Measurements from ENCODE around the gene PBXIP1. TPM values are rescaled to one million over a fixed set of nuclear protein-coding genes. Genes with fewer than 3 reads are reported as not detected.

PBXIP1 gene
- total RNA-seq, 4 donors from 2014 or later: 52.5 to 120 (median 97.9) TPM

DNA sequence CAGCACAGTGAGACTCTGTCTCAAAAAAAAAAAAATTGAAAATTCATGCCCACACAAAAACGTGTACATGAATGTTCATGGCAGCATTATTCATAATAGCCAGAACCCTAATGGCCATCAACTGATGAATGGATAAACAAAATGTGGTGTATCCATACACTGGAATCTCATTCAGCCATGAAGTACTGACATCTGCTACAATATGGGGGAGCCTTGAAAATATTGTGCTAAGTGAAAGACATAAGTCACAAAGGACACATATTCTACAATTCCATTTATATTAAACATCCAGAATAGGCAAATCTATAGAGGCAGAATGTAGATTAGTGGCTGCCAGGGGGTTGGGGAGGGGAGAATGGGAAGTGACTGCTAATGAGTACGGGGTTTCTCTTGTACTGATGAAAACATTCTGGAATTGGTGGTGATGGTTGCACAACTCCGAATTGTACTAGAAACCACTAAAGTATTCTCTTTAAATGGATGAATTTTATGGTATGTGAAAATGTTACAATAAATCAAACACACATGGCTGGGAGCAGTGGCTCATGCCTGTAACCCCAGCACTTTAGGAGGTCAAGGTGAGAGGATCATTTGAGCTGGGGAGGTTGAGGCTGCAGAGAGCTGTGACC is 52.8 kb downstream of the PBXIP1 start:
- H3K27me3 ChIP-seq: no peaks in the 10 kb centered on the region
- 31 to 43% methylated on average over 3 of the region's 3 CpGs for WGBS, 2 donors
- no peaks in the 10 kb centered on the region for H3K36me3 ChIP-seq
- no peak overlapping the region for H3K4me3 ChIP-seq
- no peak for DNase-seq (ENCODE audit: low spot score in 2 of 2)
- TF ChIP-seq POLR2A (IDR thresholded peaks at IDR 0.05): no peak
- no peaks in the 10 kb centered on the region for H3K9me3 ChIP-seq
- no peak overlapping the region for H3K27ac ChIP-seq
- H3K4me1 ChIP-seq: no peaks in the 10 kb centered on the region

DNA sequence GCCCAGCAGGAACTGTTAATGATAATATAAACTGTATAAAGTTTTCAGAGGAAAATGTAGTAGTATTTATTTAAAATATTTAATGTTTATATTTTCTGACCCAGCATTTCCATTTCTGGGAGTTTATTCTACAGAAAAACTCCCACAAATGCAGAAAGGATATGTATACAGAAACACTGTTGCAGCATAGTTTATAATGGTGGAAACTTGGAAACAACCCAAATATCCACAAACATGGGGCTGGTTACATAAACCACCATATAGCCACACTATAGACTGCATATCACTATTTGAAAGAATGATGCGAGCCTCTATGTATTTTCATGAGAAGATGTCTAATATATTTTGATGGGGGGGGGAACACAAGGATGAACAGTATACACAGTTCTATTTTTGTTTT is 54.3 kb downstream of the PBXIP1 start:
- WGBS, 2 donors: 83 to 88% methylated on average over 1 of the region's 1 CpG
- no peaks in the 10 kb centered on the region for H3K9me3 ChIP-seq
- no peak for TF ChIP-seq POLR2A (IDR thresholded peaks at IDR 0.05)
- TF ChIP-seq, protein P1, sequence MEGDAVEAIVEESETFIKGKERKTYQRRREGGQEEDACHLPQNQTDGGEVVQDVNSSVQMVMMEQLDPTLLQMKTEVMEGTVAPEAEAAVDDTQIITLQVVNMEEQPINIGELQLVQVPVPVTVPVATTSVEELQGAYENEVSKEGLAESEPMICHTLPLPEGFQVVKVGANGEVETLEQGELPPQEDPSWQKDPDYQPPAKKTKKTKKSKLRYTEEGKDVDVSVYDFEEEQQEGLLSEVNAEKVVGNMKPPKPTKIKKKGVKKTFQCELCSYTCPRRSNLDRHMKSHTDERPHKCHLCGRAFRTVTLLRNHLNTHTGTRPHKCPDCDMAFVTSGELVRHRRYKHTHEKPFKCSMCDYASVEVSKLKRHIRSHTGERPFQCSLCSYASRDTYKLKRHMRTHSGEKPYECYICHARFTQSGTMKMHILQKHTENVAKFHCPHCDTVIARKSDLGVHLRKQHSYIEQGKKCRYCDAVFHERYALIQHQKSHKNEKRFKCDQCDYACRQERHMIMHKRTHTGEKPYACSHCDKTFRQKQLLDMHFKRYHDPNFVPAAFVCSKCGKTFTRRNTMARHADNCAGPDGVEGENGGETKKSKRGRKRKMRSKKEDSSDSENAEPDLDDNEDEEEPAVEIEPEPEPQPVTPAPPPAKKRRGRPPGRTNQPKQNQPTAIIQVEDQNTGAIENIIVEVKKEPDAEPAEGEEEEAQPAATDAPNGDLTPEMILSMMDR (IDR thresholded peaks at IDR 0.05): no peak
- TF ChIP-seq EP300 (IDR thresholded peaks at IDR 0.05): no peak
- DNase-seq (ENCODE audit: low spot score in 2 of 2): no peak
- no peaks in the 10 kb centered on the region for H3K27me3 ChIP-seq
- no peaks in the 10 kb centered on the region for H3K4me1 ChIP-seq
- no peak overlapping the region for H3K4me3 ChIP-seq
- H3K36me3 ChIP-seq: no peaks in the 10 kb centered on the region
- no peak overlapping the region for H3K27ac ChIP-seq

DNA sequence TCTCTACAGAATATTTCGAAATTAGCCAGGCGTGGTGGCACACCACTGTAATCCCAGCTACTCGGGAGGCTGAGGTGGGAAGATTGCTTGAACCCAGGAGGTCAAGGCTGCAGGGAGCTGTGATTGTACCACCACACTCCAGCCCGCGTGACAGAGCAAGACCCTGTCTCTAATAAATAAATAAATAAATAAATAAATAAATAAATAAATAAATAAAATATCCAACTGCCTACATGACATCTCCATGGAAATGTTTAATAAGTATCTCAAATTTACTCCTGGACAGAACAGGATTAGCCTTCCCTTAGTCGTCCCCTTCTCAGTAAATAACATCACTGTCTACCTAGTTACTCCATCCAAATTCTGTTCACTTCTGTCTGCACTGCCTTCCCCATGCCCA is 56.9 kb downstream of the PBXIP1 start:
- 92% methylated on average over 6 of the region's 6 CpGs for WGBS, 2 donors
- H3K9me3 ChIP-seq: no peaks in the 10 kb centered on the region
- TF ChIP-seq, protein P1 (IDR thresholded peaks at IDR 0.05): no peak
- no peak for TF ChIP-seq POLR2A (IDR thresholded peaks at IDR 0.05)
- no peak for TF ChIP-seq EP300 (IDR thresholded peaks at IDR 0.05)

DNA sequence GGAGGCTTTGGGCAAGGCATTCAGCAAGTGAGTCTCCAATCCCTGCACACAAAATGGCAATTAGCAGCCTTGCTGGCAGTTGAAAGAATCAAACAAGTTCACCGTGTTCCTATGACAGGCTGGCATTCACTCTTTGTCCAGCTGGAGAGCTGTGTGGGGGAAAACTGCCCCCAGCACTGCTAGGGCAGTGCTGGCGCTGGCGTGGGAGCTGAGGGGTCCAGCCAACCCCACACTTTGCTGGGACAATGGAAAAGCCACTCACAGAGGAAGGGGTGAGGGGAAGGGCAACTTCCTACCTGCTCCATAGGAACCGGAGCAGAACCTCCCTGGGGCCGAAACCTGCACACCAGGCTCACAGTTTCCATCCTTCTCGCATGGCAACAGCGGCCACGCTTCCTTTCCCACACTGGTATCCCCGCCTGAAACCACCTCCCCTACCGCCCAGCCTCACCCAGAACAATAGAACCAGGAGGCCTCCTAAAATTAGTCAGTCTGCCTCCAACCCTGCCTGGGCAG is 59.1 kb downstream of the PBXIP1 start:
- no peak overlapping the region for H3K4me3 ChIP-seq
- H3K27ac ChIP-seq: no peak overlapping the region
- no peaks in the 10 kb centered on the region for H3K36me3 ChIP-seq
- H3K4me1 ChIP-seq: peaks cover 0 to 10% (median 0%) of the 10 kb centered on the region in 4 donors
- no peaks in the 10 kb centered on the region for H3K9me3 ChIP-seq
- TF ChIP-seq POLR2A (IDR thresholded peaks at IDR 0.05): no peak
- TF ChIP-seq, protein P1 (IDR thresholded peaks at IDR 0.05): no peak
- no peak for TF ChIP-seq EP300 (IDR thresholded peaks at IDR 0.05)
- H3K27me3 ChIP-seq: no peaks in the 10 kb centered on the region
- WGBS, 2 donors: 59 to 72% methylated on average over 10 of the region's 10 CpGs
- no peak for DNase-seq (ENCODE audit: low spot score in 2 of 2)

More for the DNA sequence above, 56.9 kb downstream of the PBXIP1 start:
- Histone ChIP-seq H3K27me3 (no peaks in the 10 kb centered on the region), H3K27ac (no peak overlapping the region), H3K36me3 (no peaks in the 10 kb centered on the region), H3K4me3 (no peak overlapping the region), H3K4me1 (peaks cover 0 to 10% (median 0%) of the 10 kb centered on the region in 4 donors)
- DNase-seq (ENCODE audit: low spot score in 2 of 2): no peak

DNA sequence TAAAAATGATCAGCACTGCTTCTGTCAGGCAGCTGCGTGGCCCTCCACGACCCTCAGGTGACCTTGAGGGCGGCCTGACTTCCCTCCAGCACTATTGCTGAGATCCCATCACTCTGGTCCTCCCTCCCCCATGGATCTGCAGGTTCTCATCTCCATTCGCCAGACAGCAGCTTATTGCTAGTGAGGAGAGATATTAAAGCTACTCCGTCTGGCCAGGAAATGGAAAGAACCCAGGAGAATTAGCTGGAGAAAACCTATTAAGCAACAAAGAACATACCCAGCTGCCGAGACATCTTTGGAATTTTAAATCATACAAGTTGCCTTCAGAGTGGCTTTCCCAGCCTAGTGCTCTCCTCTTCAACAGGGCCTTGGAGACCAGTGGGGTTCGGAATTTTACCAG is 60.1 kb downstream of the PBXIP1 start:
- 42 to 50% methylated on average over 7 of the region's 7 CpGs for WGBS, 2 donors
- H3K27me3 ChIP-seq: no peaks in the 10 kb centered on the region
- peaks cover 0 to 10% (median 0%) of the 10 kb centered on the region in 4 donors for H3K4me1 ChIP-seq
- H3K36me3 ChIP-seq: no peaks in the 10 kb centered on the region
- no peak overlapping the region for H3K4me3 ChIP-seq
- TF ChIP-seq POLR2A (IDR thresholded peaks at IDR 0.05): no peak
- TF ChIP-seq, protein P1 (IDR thresholded peaks at IDR 0.05): no peak
- TF ChIP-seq EP300 (IDR thresholded peaks at IDR 0.05): no peak
- DNase-seq (ENCODE audit: low spot score in 2 of 2): no peak
- peak overlapping the region in 1 of 4 donors; percentile 9 for H3K27ac ChIP-seq
- no peaks in the 10 kb centered on the region for H3K9me3 ChIP-seq

Small RNA genes lying within 50 kb of the gene (small RNA-seq; reads per million reads assigned to genes)
- not detected for gene MIR4258
- gene RF00017: not detected

Other genes starting within 250 kb of the PBXIP1 start
- gene KCNN3, start 85.8 kb downstream of the PBXIP1 start, total RNA-seq: under 1 TPM; 0.21 to 0.78 (median 0.26) TPM
- 10 to 100 TPM in 3 of 4 donors, 1 to 10 TPM in 1; 9.0 to 19.8 (median 15.6) TPM for gene PMVK, start 19.4 kb downstream of the PBXIP1 start, total RNA-seq
- 10 to 100 TPM; 18.6 to 24.3 (median 23.5) TPM for gene PYGO2, start 5.7 kb upstream of the PBXIP1 start, total RNA-seq
- gene SHC1, start 14.6 kb upstream of the PBXIP1 start, total RNA-seq: 100 to 1,000 TPM in 2 of 4 donors, 10 to 100 TPM in 2; 82.9 to 168 (median 101) TPM
- gene CKS1B, start 18.6 kb upstream of the PBXIP1 start, total RNA-seq: 10 to 100 TPM; 35.2 to 40.5 (median 37.3) TPM
- 10 to 100 TPM; 17.4 to 33.6 (median 23.6) TPM for gene FLAD1, start 27.2 kb upstream of the PBXIP1 start, total RNA-seq
- gene LENEP, start 37.5 kb upstream of the PBXIP1 start, total RNA-seq: 1 to 10 TPM in 1 of 4 donors, not detected in 3; 1.5 TPM
- 10 to 100 TPM; 44.6 to 53.4 (median 49.5) TPM for gene ZBTB7B, start 46.7 kb upstream of the PBXIP1 start, total RNA-seq
- 1 to 10 TPM in 3 of 4 donors, under 1 TPM in 1; 0.90 to 4.2 (median 1.7) TPM for gene DCST2, start 77.7 kb upstream of the PBXIP1 start, total RNA-seq
- 1 to 10 TPM in 1 of 4 donors, under 1 TPM in 2, not detected in 1; 0.21 to 3.5 (median 0.90) TPM for gene DCST1, start 77.7 kb upstream of the PBXIP1 start, total RNA-seq
- gene ADAM15, start 95.2 kb upstream of the PBXIP1 start, total RNA-seq: 100 to 1,000 TPM; 111 to 202 (median 168) TPM
- gene EFNA4, start 107.6 kb upstream of the PBXIP1 start, total RNA-seq: 1 to 10 TPM in 3 of 4 donors, under 1 TPM in 1; 0.87 to 4.2 (median 1.8) TPM
- 1 to 10 TPM in 2 of 4 donors, under 1 TPM in 1, not detected in 1; 0.63 to 1.2 (median 1.2) TPM for gene EFNA3, start 122.7 kb upstream of the PBXIP1 start, total RNA-seq
- 10 to 100 TPM; 27.4 to 41.4 (median 34.0) TPM for gene EFNA1, start 171.8 kb upstream of the PBXIP1 start, total RNA-seq
- 10 to 100 TPM in 3 of 4 donors, 1 to 10 TPM in 1; 5.7 to 33.9 (median 14.9) TPM for gene SLC50A1, start 179.8 kb upstream of the PBXIP1 start, total RNA-seq
- 100 to 1,000 TPM in 2 of 4 donors, 10 to 100 TPM in 2; 74.7 to 115 (median 95.6) TPM for gene DPM3, start 184.4 kb upstream of the PBXIP1 start, total RNA-seq
- gene KRTCAP2, start 217.2 kb upstream of the PBXIP1 start, total RNA-seq: 100 to 1,000 TPM; 102 to 167 (median 146) TPM
- gene TRIM46, start 217.8 kb upstream of the PBXIP1 start, total RNA-seq: 10 to 100 TPM in 2 of 4 donors, 1 to 10 TPM in 2; 6.0 to 20.4 (median 12.7) TPM